GM20000 (cell line): ENCODE results near the gene CHST11.

ENCODE experiments used
- DNase-seq: peaks from one replicate; pipeline ENCODE4 v3.0.0; 2012; ENCODE audit warnings: low spot score
- TF ChIP-seq, protein P1 (sequence below): IDR thresholded peaks from 2 replicates; pipeline ENCODE4 v1.5.1; 2012; ENCODE audit warnings: mild to moderate bottlenecking, control low read depth; ENCODE audit errors: extremely low read depth, missing control alignments

The CHST11 gene

DNA sequence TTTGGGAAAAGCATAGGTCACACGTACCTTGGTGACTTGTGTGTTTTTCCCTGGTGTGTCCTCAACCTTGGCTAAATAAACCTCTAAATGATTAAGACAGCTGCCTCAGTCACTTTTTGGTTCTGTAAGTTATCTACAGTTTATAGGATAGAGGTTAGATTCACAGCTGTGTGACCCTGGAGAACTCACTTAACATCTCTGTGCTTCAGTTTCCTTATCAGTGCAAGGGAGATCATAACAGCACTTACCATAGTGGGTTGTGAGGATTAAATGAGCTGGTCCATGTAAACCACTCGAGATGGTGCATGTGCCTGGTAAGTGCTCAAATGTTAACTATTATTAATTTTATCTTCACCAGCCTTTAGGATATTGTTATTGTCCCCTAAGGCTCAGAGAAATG, 35.4 kb upstream of the CHST11 start:
- DNase-seq, result no peak
- TF ChIP-seq, protein P1, sequence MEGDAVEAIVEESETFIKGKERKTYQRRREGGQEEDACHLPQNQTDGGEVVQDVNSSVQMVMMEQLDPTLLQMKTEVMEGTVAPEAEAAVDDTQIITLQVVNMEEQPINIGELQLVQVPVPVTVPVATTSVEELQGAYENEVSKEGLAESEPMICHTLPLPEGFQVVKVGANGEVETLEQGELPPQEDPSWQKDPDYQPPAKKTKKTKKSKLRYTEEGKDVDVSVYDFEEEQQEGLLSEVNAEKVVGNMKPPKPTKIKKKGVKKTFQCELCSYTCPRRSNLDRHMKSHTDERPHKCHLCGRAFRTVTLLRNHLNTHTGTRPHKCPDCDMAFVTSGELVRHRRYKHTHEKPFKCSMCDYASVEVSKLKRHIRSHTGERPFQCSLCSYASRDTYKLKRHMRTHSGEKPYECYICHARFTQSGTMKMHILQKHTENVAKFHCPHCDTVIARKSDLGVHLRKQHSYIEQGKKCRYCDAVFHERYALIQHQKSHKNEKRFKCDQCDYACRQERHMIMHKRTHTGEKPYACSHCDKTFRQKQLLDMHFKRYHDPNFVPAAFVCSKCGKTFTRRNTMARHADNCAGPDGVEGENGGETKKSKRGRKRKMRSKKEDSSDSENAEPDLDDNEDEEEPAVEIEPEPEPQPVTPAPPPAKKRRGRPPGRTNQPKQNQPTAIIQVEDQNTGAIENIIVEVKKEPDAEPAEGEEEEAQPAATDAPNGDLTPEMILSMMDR, result no peak

DNA sequence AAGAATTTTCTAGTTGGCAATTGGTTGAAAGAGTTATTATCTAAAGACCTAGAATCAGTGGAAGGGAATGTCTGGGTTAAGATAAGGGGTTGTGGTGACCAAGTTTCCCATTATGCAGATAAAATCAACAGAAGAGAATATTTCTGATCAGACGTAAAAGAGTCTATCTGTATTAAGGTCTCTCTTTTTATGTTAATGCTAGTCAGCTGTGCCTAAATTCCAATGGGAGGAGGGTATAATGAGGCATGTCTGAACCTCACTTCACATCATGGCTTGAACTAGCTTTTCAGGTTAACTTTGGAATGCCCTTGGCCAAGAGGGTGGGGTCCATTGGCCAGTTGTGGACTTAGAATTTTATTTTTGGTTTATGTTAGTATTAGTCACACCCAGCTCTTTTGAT, 34.3 kb upstream of the CHST11 start:
- no peak for DNase-seq
- TF ChIP-seq, protein P1, result no peak

DNA sequence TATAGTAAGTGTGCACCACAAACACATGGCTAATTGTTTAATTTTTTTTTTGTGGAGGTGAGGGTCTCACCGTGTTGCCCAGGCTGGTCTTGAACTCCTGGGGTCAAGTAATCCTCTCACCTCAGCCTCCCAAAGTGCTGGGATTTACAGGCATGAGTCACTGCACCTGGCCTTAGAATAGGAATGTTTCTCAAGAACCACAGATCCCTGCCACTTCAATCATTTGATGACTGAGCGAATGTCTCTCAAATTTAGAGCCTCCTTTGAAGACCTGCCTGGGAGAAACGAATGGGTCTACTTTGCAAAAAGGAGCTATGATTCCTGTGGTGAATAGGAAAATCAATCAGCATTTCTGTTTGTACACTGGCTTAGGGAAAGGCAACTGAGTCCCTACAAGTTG, 33.5 kb upstream of the CHST11 start:
- TF ChIP-seq, protein P1, result no peak
- no peak for DNase-seq

DNA sequence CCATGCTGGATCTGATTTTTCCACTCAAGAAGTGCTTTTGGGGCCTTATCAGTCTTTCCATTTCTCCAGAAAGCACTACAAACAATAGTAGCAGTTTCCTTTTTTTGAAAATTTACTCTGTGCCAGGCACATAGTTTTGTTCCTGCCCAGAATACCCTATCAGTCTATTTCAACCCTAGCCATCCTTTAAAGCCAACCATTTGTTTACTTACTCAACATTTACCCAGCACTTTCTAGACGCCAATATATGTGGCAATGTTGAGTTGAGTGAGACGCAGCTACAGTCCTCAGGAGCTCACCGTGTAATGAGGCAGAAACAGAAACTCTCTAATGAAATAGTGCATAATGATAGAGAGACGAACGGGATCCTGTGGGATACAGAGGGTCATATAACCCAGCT, 32.9 kb upstream of the CHST11 start:
- TF ChIP-seq, protein P1, result no peak
- DNase-seq, result no peak

DNA sequence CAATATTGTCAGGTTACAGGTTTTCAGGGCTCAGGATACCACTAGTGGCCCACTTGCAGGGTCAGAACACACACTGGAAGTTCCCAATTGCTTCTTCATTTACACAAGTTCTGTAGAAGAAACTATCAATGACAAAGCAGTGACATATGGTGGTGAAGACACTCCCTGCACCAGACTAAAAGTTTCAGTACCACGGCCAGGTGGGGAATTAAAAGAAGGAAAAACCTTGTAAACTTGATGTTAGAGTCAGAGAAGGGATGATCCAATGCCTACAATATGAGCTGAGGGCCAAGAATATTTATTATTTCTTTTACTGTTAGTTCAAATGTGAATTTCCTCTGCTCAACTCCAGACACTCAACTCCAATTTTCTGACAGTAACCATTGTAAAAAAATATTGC, 31.8 kb upstream of the CHST11 start:
- DNase-seq, result no peak
- TF ChIP-seq, protein P1, result no peak

DNA sequence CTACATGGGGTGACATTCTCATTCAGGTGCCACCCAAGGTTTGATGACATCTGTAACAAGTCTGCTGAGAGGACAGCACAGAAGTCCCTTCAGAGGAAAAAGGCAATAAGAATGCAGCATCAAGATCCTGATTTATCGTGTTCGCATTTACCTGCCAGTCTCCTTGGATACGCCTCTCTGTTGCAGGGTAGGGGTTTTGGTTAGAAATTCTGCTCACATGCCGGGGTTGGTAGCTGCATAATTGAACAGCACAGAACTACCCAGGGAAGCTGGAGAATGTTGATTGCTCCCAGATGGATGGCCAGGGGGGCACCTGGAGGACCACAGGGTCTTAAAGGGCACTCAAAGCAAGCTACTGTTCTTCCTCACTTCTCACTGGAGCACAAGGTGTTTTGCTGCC, 31.1 kb upstream of the CHST11 start:
- TF ChIP-seq, protein P1, result no peak
- no peak for DNase-seq

DNA sequence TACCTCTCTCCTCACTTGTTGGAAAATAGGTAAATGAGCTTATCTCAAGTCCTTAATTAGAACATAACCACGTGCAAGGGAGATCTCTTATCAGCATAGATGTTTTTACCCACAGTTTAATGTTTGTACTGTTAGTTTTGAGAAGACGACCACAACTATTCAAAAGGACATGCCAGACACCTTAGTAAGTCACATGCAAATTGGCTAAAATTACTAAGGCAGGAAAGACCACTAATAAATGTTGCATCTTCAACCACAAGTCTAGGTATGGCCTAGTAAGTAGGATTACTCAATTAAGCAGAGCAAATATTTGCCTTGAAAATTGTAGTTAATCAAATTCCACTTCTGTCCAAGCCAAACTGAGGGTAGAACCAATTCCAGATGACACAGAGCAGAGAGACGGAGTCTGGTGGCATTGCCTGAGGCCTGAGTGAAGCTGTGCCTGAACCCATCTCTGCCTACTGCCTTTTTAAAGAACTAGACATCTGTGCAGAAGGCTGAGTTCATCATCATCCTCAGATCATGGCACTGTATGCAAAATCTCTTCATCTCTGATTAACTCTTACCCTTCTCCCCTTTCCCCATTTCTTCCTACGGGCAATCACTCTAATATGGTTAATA, 29.7 kb upstream of the CHST11 start:
- no peak for DNase-seq
- TF ChIP-seq, protein P1, result no peak
